Measurements from ENCODE around the gene HOXB13. TPM values are rescaled to one million over a fixed set of nuclear protein-coding genes. Genes with fewer than 3 reads are reported as not detected.

The HOXB13 gene
- total RNA-seq, 1 donor from 2014 or later: not detected

DNA sequence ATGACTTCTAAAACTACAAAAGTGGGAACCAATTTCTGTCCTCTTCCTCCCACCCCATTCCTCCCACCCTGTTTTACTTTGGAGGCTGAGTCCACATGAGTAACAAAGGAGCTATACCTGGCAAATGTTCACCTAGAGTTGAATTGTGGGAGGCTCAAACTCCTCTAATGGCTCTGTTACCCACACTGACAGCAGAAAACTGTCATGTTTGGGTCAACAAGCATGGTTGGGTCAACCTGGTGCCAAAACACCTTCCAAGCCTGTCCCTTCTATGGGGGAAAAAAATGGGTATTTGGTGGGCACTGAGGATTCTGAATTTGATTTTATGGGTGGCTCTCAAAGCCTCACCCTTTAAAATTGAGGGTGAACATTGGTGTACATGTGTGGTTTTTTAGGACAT lies 12.0 kb upstream of the HOXB13 start:
- Mint-ChIP-seq H3K27me3 (ENCODE audit: unreplicated experiment) (peaks cover 42% of the 10 kb centered on the region), H3K4me3 (ENCODE audit: unreplicated experiment) (no peak overlapping the region), H3K9me3 (ENCODE audit: unreplicated experiment) (no peaks in the 10 kb centered on the region), H3K27ac (ENCODE audit: unreplicated experiment) (no peak overlapping the region), H3K36me3 (ENCODE audit: low read depth, unreplicated experiment) (no peaks in the 10 kb centered on the region), H3K4me1 (ENCODE audit: unreplicated experiment) (no peaks in the 10 kb centered on the region)
- TF ChIP-seq, protein P1, sequence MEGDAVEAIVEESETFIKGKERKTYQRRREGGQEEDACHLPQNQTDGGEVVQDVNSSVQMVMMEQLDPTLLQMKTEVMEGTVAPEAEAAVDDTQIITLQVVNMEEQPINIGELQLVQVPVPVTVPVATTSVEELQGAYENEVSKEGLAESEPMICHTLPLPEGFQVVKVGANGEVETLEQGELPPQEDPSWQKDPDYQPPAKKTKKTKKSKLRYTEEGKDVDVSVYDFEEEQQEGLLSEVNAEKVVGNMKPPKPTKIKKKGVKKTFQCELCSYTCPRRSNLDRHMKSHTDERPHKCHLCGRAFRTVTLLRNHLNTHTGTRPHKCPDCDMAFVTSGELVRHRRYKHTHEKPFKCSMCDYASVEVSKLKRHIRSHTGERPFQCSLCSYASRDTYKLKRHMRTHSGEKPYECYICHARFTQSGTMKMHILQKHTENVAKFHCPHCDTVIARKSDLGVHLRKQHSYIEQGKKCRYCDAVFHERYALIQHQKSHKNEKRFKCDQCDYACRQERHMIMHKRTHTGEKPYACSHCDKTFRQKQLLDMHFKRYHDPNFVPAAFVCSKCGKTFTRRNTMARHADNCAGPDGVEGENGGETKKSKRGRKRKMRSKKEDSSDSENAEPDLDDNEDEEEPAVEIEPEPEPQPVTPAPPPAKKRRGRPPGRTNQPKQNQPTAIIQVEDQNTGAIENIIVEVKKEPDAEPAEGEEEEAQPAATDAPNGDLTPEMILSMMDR (IDR thresholded peaks at IDR 0.05; ENCODE audit: unreplicated experiment): no peak
- no peak for DNase-seq (ENCODE audit: low spot score)

DNA sequence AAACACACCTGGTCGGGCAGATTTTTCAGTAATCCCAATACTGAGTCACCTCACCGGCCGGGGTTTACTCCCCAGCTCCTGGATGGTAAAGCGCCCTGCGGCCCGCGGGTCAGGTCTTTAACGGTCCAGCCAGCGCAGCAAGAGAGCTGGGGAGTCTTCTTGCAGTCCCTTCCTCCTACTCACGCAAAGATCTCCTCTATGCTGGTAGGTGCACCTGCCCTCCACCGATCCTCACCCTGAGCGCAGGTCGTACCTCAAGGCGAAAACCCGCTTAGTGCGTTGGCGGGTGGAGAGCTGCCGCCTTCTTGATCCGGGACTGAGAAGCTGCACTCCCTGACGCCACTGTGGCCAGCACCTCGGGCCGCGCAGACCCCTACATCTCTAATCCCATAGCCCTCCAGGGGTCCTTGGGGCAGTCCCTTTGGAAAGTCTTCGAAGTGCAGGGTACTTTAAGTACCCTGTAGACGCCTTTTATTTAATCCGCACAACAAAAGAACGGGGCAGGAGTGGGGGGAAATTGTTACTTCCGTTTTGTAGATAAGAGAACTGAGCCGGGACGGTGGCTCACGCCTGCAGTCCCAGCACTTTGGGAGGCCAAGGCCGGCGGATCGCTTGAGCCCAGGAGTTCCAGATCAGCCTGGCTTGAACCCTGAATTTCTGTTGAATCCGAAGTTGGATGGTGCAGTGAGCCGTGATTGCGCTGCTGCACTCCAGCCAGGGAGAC lies 10.4 kb upstream of the HOXB13 start:
- Mint-ChIP-seq H3K4me3 (ENCODE audit: unreplicated experiment) (no peak overlapping the region), H3K9me3 (ENCODE audit: unreplicated experiment) (no peaks in the 10 kb centered on the region), H3K27me3 (ENCODE audit: unreplicated experiment) (peaks cover 46% of the 10 kb centered on the region), H3K4me1 (ENCODE audit: unreplicated experiment) (peaks cover 5% of the 10 kb centered on the region), H3K27ac (ENCODE audit: unreplicated experiment) (no peak overlapping the region), H3K36me3 (ENCODE audit: low read depth, unreplicated experiment) (no peaks in the 10 kb centered on the region)
- DNase-seq (ENCODE audit: low spot score): no peak
- TF ChIP-seq, protein P1 (IDR thresholded peaks at IDR 0.05; ENCODE audit: unreplicated experiment): no peak

DNA sequence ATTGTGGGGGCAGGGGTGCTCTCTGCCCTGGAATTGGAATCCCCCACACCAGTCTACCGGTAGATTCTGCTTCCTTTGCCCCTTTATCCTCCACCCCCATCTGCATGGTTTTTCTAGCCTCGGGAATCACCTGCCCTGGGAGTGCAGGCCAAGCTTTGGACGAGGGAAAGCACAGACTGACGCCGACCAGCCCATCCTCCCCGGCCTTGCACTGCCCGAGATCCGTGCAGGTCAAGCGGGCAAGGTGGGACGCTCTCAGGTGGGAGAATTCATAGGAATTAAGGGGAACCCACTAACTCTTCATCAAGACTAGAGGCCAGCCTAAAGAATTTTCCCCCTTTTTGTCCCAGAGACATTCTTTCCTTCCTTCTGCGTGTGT lies 9.9 kb upstream of the HOXB13 start:
- Mint-ChIP-seq H3K4me1 (ENCODE audit: unreplicated experiment) (peaks cover 11% of the 10 kb centered on the region), H3K36me3 (ENCODE audit: low read depth, unreplicated experiment) (no peaks in the 10 kb centered on the region), H3K4me3 (ENCODE audit: unreplicated experiment) (no peak overlapping the region), H3K27me3 (ENCODE audit: unreplicated experiment) (peaks cover 48% of the 10 kb centered on the region), H3K9me3 (ENCODE audit: unreplicated experiment) (no peaks in the 10 kb centered on the region), H3K27ac (ENCODE audit: unreplicated experiment) (no peak overlapping the region)
- no peak for DNase-seq (ENCODE audit: low spot score)
- TF ChIP-seq, protein P1 (IDR thresholded peaks at IDR 0.05; ENCODE audit: unreplicated experiment): no peak

DNA sequence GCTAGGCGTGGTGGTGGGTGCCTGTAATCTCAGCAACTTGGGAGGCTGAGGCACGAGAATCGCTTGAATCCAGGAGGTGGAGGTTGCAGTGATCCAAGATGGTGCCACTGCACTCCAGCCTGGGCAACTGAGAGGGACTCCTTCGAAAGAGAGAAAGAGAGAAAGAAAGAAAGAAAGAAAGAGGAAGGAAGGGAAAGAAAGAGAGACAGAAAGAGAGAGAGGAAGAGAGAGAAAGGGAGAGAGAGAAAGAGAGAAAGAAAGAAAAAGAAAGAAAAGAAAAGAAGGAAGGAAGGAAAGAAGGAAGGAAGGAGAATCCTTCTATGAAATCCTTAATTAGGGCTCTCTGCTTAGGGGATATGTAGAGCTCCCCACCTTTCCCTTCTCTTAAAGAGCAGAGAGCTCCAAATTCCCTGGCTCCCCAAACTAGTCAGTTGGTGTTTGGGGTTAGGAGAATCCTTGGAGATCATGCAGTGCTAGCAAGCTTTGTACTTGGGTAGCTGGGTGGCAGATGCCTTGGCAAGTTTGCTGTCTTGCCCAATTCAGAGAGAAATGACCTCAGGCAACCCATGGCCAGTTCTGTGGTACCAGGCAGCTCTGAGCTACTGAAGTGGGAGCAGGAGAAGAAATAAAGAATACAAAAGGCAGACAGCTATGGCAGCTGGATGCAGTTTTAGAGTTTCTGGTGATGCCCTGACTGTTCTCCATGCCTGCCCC lies 8.9 kb upstream of the HOXB13 start:
- H3K4me3 Mint-ChIP-seq (ENCODE audit: unreplicated experiment): no peak overlapping the region
- TF ChIP-seq, protein P1 (IDR thresholded peaks at IDR 0.05; ENCODE audit: unreplicated experiment): no peak
- H3K9me3 Mint-ChIP-seq (ENCODE audit: unreplicated experiment): no peaks in the 10 kb centered on the region
- no peaks in the 10 kb centered on the region for H3K36me3 Mint-ChIP-seq (ENCODE audit: low read depth, unreplicated experiment)
- no peak for DNase-seq (ENCODE audit: low spot score)
- H3K27ac Mint-ChIP-seq (ENCODE audit: unreplicated experiment): peak overlapping the region; percentile 68
- peaks cover 45% of the 10 kb centered on the region for H3K27me3 Mint-ChIP-seq (ENCODE audit: unreplicated experiment)
- H3K4me1 Mint-ChIP-seq (ENCODE audit: unreplicated experiment): peaks cover 12% of the 10 kb centered on the region

DNA sequence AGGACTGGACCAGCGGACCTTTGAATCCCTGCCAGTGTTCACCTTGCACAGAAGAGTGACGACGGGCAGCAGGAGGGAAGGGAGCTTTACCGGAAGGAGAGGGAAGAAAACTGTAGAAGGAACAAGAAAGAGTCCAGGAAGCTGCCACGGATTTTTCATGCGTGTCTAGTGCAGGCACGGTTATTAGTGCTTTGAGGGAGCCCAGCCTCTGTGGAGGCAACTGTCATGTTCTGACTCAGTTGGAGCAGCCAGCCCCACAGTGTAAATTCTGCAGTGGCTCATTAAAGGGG lies 6.5 kb upstream of the HOXB13 start:
- Mint-ChIP-seq H3K9me3 (ENCODE audit: unreplicated experiment) (no peaks in the 10 kb centered on the region), H3K4me1 (ENCODE audit: unreplicated experiment) (peaks cover 12% of the 10 kb centered on the region), H3K27me3 (ENCODE audit: unreplicated experiment) (peaks cover 49% of the 10 kb centered on the region), H3K27ac (ENCODE audit: unreplicated experiment) (no peak overlapping the region), H3K36me3 (ENCODE audit: low read depth, unreplicated experiment) (no peaks in the 10 kb centered on the region), H3K4me3 (ENCODE audit: unreplicated experiment) (no peak overlapping the region)
- DNase-seq (ENCODE audit: low spot score): no peak
- TF ChIP-seq, protein P1 (IDR thresholded peaks at IDR 0.05; ENCODE audit: unreplicated experiment): no peak
